Left lobe of liver (tissue), 2 donors: ENCODE data around the gene NAT8. TPM values are rescaled to one million over a fixed set of nuclear protein-coding genes. Genes with fewer than 3 reads are reported as not detected.
A peak's percentile ranks its signal among the peaks of the same experiment; 100 is the strongest.
"Not testable (repeated sequence)": the region's sequence is repeated elsewhere in the genome, so short reads cannot be mapped to it uniquely, and the experiment has no call there.

Source experiments
- ATAC-seq: fragments of 200-7000 bp; cut with Tn5 transposase; one replicate; pipeline ENCODE4 v1.9.1; 2020; ENCODE audit warnings: mild to moderate bottlenecking, moderate library complexity
- DNase-seq: peaks from one replicate; pipeline ENCODE4 v3.0.0-alpha.2; 2020; ENCODE audit warnings: low spot score
- total RNA-seq: library from RNA; stranded (reverse); gene quantifications from one replicate; pipeline ENCODE4 v1.2.1, GENCODE V29; 2021
- donor health status: DM: no; HTN: no; CAD: no; lungs with moderate emphysema.
- donor health status: DM: no; HTN: yes; CAD: no.

Gene NAT8
- total RNA-seq, 1 donor from 2014 or later = 26.3 TPM

DNA sequence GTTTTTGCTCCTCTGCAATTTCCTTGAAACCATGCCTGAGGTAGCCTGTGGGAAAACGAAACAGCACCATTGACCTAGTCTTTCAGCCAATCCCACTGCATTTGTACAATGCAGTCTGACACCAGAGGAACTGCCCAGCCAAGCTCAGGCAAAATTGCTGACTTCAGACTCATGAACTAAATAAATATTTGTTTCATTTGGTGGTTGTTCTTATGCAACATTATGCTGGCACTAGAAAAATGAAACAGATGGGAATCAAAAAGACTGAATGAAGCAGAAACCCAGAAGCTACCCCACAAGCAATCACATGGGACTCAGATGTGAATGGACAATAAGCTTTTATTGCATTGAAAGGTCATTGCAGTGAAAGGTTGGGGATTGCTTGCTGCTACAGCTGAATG lies 1.7 kb downstream of the NAT8 start:
- DNase-seq (peak; percentile 81), ATAC-seq (peak; percentile 68)

DNA sequence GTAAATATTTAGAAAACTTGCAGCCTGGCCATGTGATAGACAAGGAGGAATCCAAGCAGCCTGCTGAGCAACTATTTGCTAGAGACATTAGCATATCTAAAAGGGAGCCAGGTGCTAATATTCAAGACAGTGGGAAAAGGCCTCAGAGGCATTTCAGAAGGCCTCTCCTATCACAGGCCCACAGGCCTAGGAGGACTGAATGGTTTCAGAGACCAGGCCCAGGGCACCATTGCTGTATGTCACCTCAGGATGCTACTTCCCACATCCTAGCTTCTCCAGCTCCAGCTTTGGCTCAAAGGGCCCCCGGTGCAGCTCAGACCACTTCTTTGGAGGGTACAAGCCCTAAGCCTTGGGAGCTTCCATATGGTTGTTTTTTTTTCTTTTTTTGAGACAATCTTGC lies 3.8 kb downstream of the NAT8 start:
- DNase-seq (no peak), ATAC-seq (no peak)

DNA sequence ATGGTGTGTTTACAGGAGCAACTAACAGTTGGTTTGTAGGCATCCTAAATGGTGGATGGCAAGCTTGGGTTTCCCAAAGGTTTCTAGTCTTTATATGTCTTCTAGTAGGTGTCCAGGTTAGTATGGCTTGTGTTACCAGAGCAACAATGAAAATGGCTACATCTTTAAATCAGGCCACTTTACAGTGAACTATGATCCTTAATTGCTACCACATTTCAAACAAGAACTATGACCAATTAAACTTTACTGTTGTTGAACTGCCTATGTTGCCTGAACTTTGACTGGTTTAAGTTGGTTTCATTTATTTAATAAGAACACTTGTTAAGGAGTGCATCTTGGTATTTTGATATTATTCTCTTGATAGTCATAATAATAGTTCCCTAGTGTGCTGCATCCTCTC lies 5.2 kb downstream of the NAT8 start:
- not testable (repeated sequence) for ATAC-seq, DNase-seq

DNA sequence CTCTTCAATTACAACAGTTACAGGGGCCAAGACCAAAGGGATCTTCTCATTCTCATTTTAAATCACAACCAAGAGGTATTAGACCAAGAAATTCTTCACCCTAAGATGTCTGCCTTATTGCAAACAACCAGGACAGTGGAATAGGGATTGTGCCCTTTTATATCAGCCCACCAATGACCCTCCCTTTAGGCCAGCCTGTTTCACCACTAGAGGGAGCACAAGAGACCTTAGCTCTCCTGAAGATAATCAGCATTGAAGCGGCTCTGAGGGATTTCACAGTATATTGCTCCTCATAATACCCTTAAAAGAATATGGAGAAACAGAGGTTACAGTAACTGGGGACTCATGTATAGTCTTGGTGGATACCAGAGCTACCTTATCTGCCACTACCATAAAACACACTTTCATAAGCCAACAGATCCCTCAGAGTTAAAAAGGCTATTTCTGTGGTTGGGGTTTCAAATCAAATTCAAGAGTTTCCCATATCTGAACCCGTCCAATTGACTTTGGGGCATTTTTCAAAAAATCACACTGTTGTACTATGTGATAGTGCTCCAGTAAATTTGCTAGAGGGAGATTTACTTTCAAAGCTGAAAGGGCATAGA lies 11.5 kb downstream of the NAT8 start:
- DNase-seq = not testable (repeated sequence)

DNA sequence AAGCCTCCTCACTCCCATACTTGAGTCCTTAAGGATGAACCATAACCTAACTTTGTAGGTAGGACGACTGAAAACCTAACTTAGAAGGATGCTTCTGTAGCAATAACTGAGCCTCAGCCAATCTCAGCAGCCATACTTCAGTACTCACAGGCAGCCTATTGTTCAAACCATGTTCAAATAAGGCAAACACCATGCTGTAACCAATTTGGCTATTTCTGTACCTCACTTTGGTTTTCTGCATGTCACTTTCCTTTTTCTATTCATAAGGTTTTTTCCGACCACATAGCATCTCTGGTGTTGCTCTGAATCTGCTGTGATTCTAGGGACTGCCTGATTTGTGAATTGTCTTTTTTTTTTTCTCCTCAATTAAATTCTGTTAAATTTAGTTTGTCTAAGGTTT lies 13.7 kb downstream of the NAT8 start:
- DNase-seq, ATAC-seq: not testable (repeated sequence)

More for the DNA sequence above, 11.5 kb downstream of the NAT8 start:
- ATAC-seq = peak; percentile 78

- DNase-seq = not testable (repeated sequence)
These were observed 16.0 kb downstream of the NAT8 start for GRCh38 chr2:73626237-73626636.

DNA sequence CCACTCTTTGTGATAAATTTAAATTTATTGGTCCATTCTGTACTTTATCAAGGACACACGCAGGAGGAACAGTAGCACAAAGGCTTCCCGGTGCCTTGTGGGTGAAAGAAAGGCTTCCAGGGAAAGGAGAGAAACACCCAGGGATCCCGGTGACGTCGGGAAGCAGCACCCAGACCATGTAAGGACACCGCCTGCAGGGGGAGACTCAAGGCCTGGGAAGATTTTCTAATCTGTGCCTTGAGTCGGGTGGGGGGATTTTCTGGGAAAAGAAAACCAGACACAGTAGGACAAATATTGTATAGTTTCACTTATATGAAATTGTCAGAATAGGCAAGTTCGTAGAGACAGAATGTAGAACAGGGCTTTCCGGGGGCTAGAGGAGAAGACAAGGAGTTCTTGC lies 17.6 kb downstream of the NAT8 start:
- not testable (repeated sequence) for DNase-seq
- peak; percentile 47 for ATAC-seq

More at GRCh38 chr2:73626237-73626636, 16.0 kb downstream of the NAT8 start:
- not testable (repeated sequence) for ATAC-seq

GRCh38 chr2:73624036-73624435 lies 18.2 kb downstream of the NAT8 start:
- not testable (repeated sequence) for DNase-seq, ATAC-seq

DNA sequence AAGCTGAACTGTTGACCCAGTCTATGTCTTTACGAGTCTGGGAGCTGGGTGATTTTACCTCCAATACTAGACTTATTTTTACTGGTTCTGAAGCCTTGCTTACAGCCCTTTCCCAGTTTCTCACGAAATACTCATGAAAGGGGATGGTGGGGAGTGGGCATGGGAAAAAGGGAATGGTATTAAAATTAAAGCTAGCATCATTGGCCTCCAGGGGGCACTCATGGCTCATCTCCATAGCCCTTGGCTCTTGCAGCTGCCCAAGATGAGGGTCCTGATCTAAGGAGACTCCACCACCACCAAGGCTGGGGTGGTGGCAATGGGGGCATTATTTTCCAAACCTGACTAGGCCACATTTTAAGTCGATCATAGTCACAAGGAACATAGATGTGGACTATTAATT lies 22.3 kb downstream of the NAT8 start:
- not testable (repeated sequence) for DNase-seq
- ATAC-seq = peak; percentile 55

- no peak for DNase-seq
These were observed 27.2 kb downstream of the NAT8 start for GRCh38 chr2:73614997-73615396.

DNA sequence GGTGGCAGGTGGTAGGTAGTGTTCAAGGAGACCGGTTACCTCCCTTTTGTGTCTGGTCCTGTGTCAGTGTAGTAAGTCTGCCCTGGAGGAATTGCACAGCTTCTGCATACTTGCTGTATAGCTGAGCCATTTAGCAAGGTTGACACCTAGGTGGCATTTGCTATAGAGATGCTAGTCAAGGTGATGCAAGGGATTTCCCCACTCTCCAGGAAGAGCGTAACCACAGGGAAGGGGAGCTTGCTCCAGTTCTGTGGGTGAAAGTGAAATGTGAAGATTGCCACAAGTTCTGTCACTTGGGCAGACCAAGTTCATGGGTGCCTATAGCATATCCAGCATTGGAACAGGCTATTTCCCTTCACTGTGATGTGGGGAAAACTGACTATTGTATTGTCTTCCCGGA lies 28.1 kb downstream of the NAT8 start:
- no peak for DNase-seq

More at GRCh38 chr2:73614997-73615396, 27.2 kb downstream of the NAT8 start:
- ATAC-seq = no peak

GRCh38 chr2:73611867-73612266 lies 30.4 kb downstream of the NAT8 start:
- ATAC-seq = no peak
- no peak for DNase-seq

More for the DNA sequence above, 28.1 kb downstream of the NAT8 start:
- no peak for ATAC-seq

GRCh38 chr2:73611193-73611592 lies 31.0 kb downstream of the NAT8 start:
- DNase-seq (no peak), ATAC-seq (no peak)

DNA sequence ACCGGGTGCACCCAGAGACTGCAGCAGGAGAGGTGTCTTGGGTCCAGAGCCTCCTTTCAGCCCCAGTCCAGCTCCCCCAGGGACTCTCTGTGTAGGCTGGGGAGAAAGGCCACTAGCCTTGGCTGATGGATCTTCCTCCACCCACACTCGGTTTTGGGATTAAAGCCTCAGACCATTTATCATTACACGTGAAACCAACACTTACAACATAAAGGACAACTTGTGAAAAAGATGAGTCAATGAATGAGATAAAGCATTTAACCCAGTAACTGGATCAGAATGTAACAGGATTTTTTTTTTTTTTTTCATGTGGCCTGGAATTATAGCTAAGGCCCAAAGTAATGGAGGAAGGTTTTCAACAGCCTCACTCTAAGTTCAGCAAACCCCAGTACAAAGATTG lies 32.1 kb downstream of the NAT8 start:
- DNase-seq (no peak), ATAC-seq (no peak)

GRCh38 chr2:73604589-73604988 lies 37.6 kb downstream of the NAT8 start:
- not testable (repeated sequence) for DNase-seq, ATAC-seq

DNA sequence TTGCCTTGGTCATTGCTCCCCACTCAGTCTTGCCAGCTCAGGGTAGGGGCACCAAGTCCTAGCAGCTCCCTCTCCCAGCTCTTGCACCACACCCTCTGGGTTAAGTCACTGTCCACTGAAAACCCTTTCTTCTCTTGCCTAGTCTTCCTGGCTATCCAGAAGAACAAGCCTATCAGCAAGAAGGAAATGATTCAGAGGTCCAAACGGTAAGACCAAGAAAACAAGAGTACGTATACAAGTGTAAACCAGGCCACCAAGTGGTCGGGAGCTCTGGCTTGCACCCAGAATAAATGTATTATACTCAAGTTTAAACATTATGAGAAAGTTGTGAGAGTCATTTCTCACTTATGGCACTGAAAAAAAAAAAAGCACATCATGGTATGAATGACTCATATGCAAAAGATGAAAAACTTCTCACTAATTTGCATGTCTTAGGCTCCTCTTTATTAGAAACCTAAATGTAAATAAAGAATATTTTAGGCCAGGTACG lies 39.1 kb downstream of the NAT8 start:
- ATAC-seq, DNase-seq: not testable (repeated sequence)

GRCh38 chr2:73601780-73602179 lies 40.4 kb downstream of the NAT8 start:
- no peak for DNase-seq
- ATAC-seq = no peak

GRCh38 chr2:73594251-73594650 lies 48.0 kb downstream of the NAT8 start:
- DNase-seq (no peak), ATAC-seq (no peak)

DNA sequence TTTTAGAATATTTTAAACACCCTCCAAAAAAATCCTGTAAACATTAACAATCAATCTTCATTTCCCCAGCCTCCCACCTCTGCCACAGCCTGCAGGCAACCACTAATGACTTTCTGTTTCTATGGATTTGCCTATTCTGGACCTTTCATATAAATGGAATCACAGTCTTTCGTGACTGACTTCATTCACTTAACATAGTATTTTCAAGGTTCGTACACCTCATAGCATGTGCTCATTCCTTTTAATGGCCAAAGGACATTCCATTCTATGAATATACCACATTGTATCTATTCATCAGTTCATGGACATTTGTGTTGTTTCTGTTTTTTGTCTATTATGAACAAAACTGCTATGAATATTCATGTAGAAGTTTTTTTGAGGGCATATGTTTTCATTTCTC lies 48.5 kb downstream of the NAT8 start:
- DNase-seq (no peak), ATAC-seq (no peak)
